Measurements from ENCODE around the gene IL17RB.

The IL17RB gene

GRCh38 chr3:53863145-53863544 lies 16.8 kb downstream of the IL17RB start:
- DNase-seq (ENCODE audit: low read depth), result no peak

- DNase-seq (ENCODE audit: low read depth), result no peak
Measured at GRCh38 chr3:53865732-53866499, 19.5 kb downstream of the IL17RB start.

- no peak for DNase-seq (ENCODE audit: low read depth)
Measured at GRCh38 chr3:53880396-53881345, 34.3 kb downstream of the IL17RB start.

DNA sequence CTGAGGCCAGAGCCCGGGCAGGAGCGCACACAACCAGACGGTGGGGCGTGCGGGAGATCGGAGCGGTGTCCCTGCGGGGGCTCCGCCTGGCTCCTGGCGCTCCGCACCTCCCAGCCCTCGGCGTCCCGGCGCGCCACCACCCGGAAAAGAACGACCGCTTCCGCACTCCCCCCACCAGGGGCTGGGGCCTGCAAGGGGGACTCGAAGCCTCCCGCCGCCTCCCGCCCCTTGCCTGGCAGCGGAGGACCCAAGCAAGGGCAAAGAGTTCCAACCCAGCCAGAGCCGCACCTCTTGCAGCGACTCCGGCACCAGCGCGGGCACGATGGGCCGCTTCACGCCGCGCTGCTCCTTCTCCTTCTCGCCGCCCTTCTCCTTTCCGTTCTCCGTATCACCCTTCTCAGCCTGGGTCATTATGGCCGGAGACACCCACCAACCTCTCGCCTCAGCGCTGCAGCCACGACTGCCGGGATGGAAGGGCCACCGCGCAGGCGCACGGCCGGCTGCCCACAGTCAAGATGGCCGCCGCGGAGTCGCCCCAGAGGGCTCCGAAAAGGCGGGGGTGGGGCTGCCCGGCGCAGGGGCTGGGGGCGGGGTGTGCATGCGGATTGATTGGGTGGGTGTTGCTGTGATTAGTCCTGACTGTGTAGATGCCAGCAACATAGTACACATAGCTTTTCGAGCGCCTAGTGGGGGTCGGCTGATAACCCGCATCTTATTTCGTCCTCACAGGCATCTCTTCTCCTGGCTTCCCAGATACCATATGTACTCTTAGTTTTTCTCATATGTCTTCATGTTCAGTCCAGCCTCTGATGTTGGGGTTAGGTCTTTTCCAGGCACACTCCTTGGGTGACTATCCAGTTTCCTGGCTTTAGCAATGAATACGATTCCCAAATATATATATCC lies 35.6 kb downstream of the IL17RB start, which contains the start of gene ACTR8:
Gene ACTR8, minus strand, starts transcription at position 462 of the 903 bp plus-strand sequence. Its CDS starts 51 bp downstream, at position 411.
- peak; percentile 83 for DNase-seq (ENCODE audit: low read depth)

DNA sequence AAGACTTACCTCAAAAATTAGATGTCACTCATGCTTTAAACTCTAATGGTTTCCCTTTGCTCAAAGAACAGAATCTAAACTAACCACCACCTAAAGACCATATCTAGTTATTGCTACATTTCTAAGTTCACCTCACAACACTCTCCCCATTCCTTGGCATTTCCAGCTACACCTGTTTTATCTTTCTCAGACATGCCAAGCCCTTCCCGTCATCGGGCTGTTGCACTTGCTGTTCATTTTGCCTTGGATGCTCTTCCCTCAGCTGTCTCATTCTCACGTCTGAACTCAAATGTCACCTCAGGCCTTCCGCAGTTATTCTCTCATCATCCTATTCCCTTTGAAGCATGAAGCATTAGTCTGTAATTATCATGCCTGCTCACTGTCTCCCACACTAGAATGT lies 36.6 kb downstream of the IL17RB start:
- DNase-seq (ENCODE audit: low read depth), result no peak

DNA sequence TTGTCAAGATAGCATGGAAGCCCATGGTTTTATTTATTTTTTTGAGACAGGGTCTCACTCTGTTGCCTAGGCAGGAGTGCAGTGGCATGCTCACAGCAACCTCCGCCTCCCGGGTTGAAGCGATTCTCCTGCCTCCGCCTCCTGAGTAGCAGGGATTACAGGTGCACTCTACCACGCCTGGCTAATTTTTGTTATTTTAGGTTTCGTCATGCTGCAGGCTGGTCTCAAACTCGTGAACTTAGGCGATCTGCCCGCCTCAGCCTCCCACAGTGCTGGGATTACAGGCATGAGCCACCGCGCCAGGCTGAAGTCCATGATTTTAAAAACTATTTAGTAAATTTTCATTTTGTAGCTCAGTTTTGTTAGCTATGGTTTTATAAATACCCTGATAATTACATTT lies 38.3 kb downstream of the IL17RB start:
- DNase-seq (ENCODE audit: low read depth), result no peak

- DNase-seq (ENCODE audit: low read depth), result no peak
Measured at GRCh38 chr3:53885239-53885638, 38.9 kb downstream of the IL17RB start.

- DNase-seq (ENCODE audit: low read depth), result no peak
Measured at GRCh38 chr3:53887446-53887845, 41.1 kb downstream of the IL17RB start.

GRCh38 chr3:53888232-53888631 lies 41.9 kb downstream of the IL17RB start:
- no peak for DNase-seq (ENCODE audit: low read depth)

GRCh38 chr3:53890726-53891475 lies 44.5 kb downstream of the IL17RB start:
- DNase-seq (ENCODE audit: low read depth), result no peak

- peak; percentile 93 for DNase-seq (ENCODE audit: low read depth)
Measured at GRCh38 chr3:53891497-53892285, 45.3 kb downstream of the IL17RB start, which contains the start of gene SELENOK. TSS of gene SELENOK (minus strand) at chr3:53891859.

DNA sequence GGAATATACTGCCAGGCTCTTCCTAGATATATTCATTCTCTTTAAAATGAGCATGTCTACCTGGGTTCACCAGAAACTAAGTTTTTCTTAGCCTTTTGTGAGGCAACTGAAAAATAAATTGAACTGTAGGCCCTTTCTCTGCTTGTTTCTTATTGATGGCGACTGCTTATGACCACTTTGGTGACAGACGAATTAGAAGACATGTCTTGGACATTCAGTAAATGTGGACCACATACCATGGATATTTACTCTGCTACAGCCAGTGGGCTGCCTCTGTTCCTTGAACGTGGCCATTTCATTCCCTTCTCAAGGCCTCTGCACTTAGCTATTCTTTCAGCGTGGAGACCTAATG lies 45.9 kb downstream of the IL17RB start:
- no peak for DNase-seq (ENCODE audit: low read depth)

GRCh38 chr3:53899750-53900149 lies 53.4 kb downstream of the IL17RB start:
- no peak for DNase-seq (ENCODE audit: low read depth)

GRCh38 chr3:53900666-53901331 lies 54.4 kb downstream of the IL17RB start:
- no peak for DNase-seq (ENCODE audit: low read depth)

DNA sequence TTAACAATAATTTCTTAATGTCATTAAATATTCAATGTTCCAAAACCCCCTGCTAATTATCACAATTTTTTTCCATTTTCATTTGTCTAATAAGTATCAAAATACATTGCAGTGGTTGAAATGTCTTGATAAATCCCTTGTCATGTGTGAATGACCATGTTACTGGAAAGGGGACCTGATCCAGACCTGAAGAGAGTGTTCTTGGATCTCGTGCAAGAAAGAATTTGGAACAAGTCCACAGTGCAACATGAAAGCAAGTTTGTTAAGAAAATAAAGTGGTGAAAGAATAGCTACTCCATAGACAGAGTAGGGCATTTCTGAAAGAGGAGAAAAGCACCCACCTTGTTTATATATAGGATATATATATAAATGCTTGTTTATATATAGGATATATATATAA lies 55.7 kb downstream of the IL17RB start:
- DNase-seq (ENCODE audit: low read depth), result no peak

DNA sequence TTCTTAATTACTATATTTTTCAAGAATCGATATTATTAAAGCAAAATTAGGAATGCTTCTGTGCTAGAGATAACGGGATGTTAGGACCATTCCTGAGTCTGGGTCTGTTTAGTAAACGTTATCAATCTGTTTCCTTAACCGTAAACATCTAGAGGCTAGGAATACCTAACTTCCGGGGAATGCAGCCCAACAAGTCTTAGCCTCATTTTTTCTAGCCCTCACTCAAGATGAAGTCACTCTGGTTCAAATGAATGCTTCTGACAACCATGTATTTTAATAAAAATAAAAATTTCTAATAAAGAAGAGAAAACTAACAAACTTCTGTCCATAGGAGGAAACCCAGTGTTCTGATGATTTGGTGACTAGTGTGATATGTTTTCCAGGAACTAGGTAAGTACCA lies 56.3 kb downstream of the IL17RB start:
- no peak for DNase-seq (ENCODE audit: low read depth)

DNA sequence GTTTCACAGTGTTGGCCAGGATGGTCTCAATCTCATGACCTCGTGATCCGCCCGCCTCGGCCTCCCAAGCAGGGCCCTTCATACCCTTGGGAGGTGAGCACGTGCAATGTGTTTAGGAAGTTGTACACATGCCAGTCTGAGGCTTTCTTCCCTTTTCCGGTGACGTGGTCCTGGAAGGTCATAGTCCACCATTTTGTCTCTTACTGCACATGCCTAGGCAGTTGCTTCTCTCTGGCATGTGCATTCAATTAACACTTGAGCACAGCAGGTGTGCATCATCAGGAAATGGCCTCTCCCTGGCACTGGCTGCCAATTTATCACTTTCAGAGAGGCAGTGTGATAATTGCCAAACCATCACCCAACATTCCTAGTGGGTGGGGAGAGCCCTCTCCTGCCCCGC lies 67.0 kb downstream of the IL17RB start:
- no peak for DNase-seq (ENCODE audit: low read depth)
